KMS-11 (cell line): ENCODE results near the gene EXOC4.

Experiments used
- H2AFZ ChIP-seq: fragments of 200-600 bp; sonication (generic); 2 replicates; pipeline ENCODE4 v1.6.1; 2016; ENCODE audit warnings: antibody characterized with exemption, mixed run types, low read depth
- H3K27ac ChIP-seq: fragments of 200-600 bp; sonication (generic); 2 replicates; pipeline ENCODE4 v1.6.1; 2016; ENCODE audit warnings: mild to moderate bottlenecking, mixed run types
- H3K27me3 ChIP-seq: fragments of 200-600 bp; sonication (generic); 2 replicates; pipeline ENCODE4 v1.6.1; 2017; ENCODE audit warnings: mild to moderate bottlenecking, low read depth, mixed run types, moderate library complexity; ENCODE audit not compliant: insufficient read depth
- H3K36me3 ChIP-seq: fragments of 200-600 bp; sonication (generic); 2 replicates; pipeline ENCODE4 v1.6.1; 2017; ENCODE audit warnings: mild to moderate bottlenecking, mixed run types; ENCODE audit not compliant: insufficient read depth
- H3K4me1 ChIP-seq: fragments of 200-600 bp; sonication (generic); 2 replicates; pipeline ENCODE4 v1.6.1; 2016; ENCODE audit warnings: mild to moderate bottlenecking, low read depth, mixed run types; ENCODE audit not compliant: poor library complexity, severe bottlenecking
- H3K4me2 ChIP-seq: fragments of 200-600 bp; sonication (generic); 2 replicates; pipeline ENCODE4 v1.7.0; 2016; ENCODE audit warnings: mild to moderate bottlenecking, mixed run types
- H3K4me3 ChIP-seq: fragments of 200-600 bp; sonication (generic); IDR thresholded peaks from 2 replicates; pipeline ENCODE4 v1.6.1; 2017; ENCODE audit warnings: low read depth, low read length, mixed read lengths; ENCODE audit not compliant: insufficient read depth
- H3K79me2 ChIP-seq: fragments of 200-600 bp; sonication (generic); 2 replicates; pipeline ENCODE4 v1.6.1; 2016; ENCODE audit warnings: low read depth, mixed run types; ENCODE audit not compliant: insufficient read depth
- H3K9ac ChIP-seq: fragments of 200-600 bp; sonication (generic); 2 replicates; pipeline ENCODE4 v1.6.1; 2016; ENCODE audit warnings: mild to moderate bottlenecking, mixed run types
- H4K20me1 ChIP-seq: fragments of 200-600 bp; sonication (generic); 2 replicates; pipeline ENCODE4 v1.6.1; 2016; ENCODE audit warnings: mild to moderate bottlenecking, mixed run types; ENCODE audit not compliant: insufficient read depth
- CTCF ChIP-seq: fragments of 200-600 bp; sonication (generic); conservative IDR thresholded peaks from 2 replicates; pipeline ENCODE4 v1.6.1; 2017; ENCODE audit warnings: low read depth, mild to moderate bottlenecking, antibody characterized with exemption, low read length, moderate library complexity, mixed read lengths

EXOC4 gene

GRCh38 chr7:133625046-133625445 lies 372.2 kb downstream of the EXOC4 start:
- H3K79me2 ChIP-seq = no peaks in the 10 kb centered on the region
- H4K20me1 ChIP-seq = no peaks in the 10 kb centered on the region
- H3K27ac ChIP-seq = no peak overlapping the region
- no peaks in the 10 kb centered on the region for H3K4me1 ChIP-seq
- no peak overlapping the region for H3K4me2 ChIP-seq
- no peak overlapping the region for H2AFZ ChIP-seq
- H3K27me3 ChIP-seq = no peaks in the 10 kb centered on the region
- no peak overlapping the region for H3K4me3 ChIP-seq
- no peaks in the 10 kb centered on the region for H3K36me3 ChIP-seq
- TF ChIP-seq CTCF = no peak
- no peak overlapping the region for H3K9ac ChIP-seq

DNA sequence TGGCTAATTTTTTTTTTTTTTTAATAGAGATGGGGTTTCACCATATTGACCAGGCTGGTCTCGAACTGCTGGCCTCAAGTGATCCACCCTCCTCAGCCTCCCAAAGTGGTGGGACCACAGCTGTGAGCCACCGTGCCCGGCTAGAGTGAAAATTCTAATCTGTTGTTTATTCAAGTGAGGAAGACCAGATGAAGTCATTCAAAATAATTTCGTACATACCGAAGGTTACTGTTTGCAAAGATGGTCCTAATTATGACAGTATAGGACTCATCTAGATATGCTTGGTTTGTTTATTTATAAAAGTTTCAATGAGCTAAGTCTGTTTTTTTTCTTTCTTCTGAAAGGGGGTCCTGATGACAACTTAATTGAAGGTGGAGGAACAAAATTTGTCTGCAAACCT lies 376.8 kb downstream of the EXOC4 start:
- H3K79me2 ChIP-seq = no peaks in the 10 kb centered on the region
- no peak overlapping the region for H3K4me3 ChIP-seq
- H2AFZ ChIP-seq = no peak overlapping the region
- no peak overlapping the region for H3K27ac ChIP-seq
- no peak overlapping the region for H3K4me2 ChIP-seq
- H3K4me1 ChIP-seq = no peaks in the 10 kb centered on the region
- H3K36me3 ChIP-seq = no peaks in the 10 kb centered on the region
- no peak overlapping the region for H3K9ac ChIP-seq
- no peaks in the 10 kb centered on the region for H3K27me3 ChIP-seq
- H4K20me1 ChIP-seq = no peaks in the 10 kb centered on the region
- no peak for TF ChIP-seq CTCF

- no peak for TF ChIP-seq CTCF
- H3K4me2 ChIP-seq = no peak overlapping the region
- H3K4me3 ChIP-seq = no peak overlapping the region
- H3K9ac ChIP-seq = no peak overlapping the region
- H3K27me3 ChIP-seq = no peaks in the 10 kb centered on the region
- no peaks in the 10 kb centered on the region for H3K79me2 ChIP-seq
- no peaks in the 10 kb centered on the region for H3K36me3 ChIP-seq
- no peak overlapping the region for H3K27ac ChIP-seq
- no peaks in the 10 kb centered on the region for H3K4me1 ChIP-seq
- no peak overlapping the region for H2AFZ ChIP-seq
- H4K20me1 ChIP-seq = no peaks in the 10 kb centered on the region
Observed at GRCh38 chr7:133633055-133633454, 380.2 kb downstream of the EXOC4 start.

- H2AFZ ChIP-seq = no peak overlapping the region
- H3K79me2 ChIP-seq = no peaks in the 10 kb centered on the region
- no peaks in the 10 kb centered on the region for H4K20me1 ChIP-seq
- H3K4me3 ChIP-seq = no peak overlapping the region
- H3K4me1 ChIP-seq = no peaks in the 10 kb centered on the region
- no peak overlapping the region for H3K9ac ChIP-seq
- H3K36me3 ChIP-seq = no peaks in the 10 kb centered on the region
- no peak for TF ChIP-seq CTCF
- no peaks in the 10 kb centered on the region for H3K27me3 ChIP-seq
- no peak overlapping the region for H3K4me2 ChIP-seq
- no peak overlapping the region for H3K27ac ChIP-seq
Observed at GRCh38 chr7:133635541-133635940, 382.7 kb downstream of the EXOC4 start.

GRCh38 chr7:133638857-133639256 lies 386.0 kb downstream of the EXOC4 start:
- no peak overlapping the region for H2AFZ ChIP-seq
- no peak overlapping the region for H3K9ac ChIP-seq
- H3K79me2 ChIP-seq = no peaks in the 10 kb centered on the region
- H3K36me3 ChIP-seq = no peaks in the 10 kb centered on the region
- H3K4me2 ChIP-seq = no peak overlapping the region
- no peak for TF ChIP-seq CTCF
- no peaks in the 10 kb centered on the region for H3K4me1 ChIP-seq
- H3K4me3 ChIP-seq = no peak overlapping the region
- no peak overlapping the region for H3K27ac ChIP-seq
- no peaks in the 10 kb centered on the region for H3K27me3 ChIP-seq
- no peaks in the 10 kb centered on the region for H4K20me1 ChIP-seq
